ENCODE data around the gene ARFGEF2. TPM values are rescaled to one million over a fixed set of nuclear protein-coding genes. Genes with fewer than 3 reads are reported as not detected.
A peak's percentile ranks its signal among the peaks of the same experiment; 100 is the strongest.

Gene ARFGEF2
- total RNA-seq, 4 donors from 2014 or later = 33.6 to 45.2 (median 39.3) TPM

- Histone ChIP-seq H3K36me3 (no peaks in the 10 kb centered on the region), H3K4me1 (peaks cover 21 to 36% (median 35%) of the 10 kb centered on the region in 4 donors), H3K27ac (replicated peaks in 1 of 4) (no peak overlapping the region), H3K27me3 (no peaks in the 10 kb centered on the region), H3K9me3 (no peaks in the 10 kb centered on the region), H3K4me3 (no peak overlapping the region)
- intact Hi-C loops (cut with DNase I) = loop anchor here (10.0 kb wide), 1 partner anchor 1255 kb away; no protein-coding TSS in a partner anchor
- WGBS = 55% methylated on average over 6 of the region's 6 CpGs
- no peak for TF ChIP-seq POLR2AphosphoS5 (IDR thresholded peaks at IDR 0.05)
- TF ChIP-seq CTCF (IDR thresholded peaks at IDR 0.05) = no peak
- TF ChIP-seq POLR2A (IDR thresholded peaks at IDR 0.05; ENCODE audit: low read depth) = no peak
- TF ChIP-seq EP300 (IDR thresholded peaks at IDR 0.05) = no peak
- no peak for DNase-seq (ENCODE audit: extremely low spot score)
These were observed 2.1 kb upstream of the ARFGEF2 start for GRCh38 chr20:48919336-48919881.

GRCh38 chr20:48919882-48920526 is 1.5 kb upstream of the ARFGEF2 start:
- peak overlapping the region in 2 of 4 donors; percentile 74 to 96 for H3K4me3 ChIP-seq

DNA sequence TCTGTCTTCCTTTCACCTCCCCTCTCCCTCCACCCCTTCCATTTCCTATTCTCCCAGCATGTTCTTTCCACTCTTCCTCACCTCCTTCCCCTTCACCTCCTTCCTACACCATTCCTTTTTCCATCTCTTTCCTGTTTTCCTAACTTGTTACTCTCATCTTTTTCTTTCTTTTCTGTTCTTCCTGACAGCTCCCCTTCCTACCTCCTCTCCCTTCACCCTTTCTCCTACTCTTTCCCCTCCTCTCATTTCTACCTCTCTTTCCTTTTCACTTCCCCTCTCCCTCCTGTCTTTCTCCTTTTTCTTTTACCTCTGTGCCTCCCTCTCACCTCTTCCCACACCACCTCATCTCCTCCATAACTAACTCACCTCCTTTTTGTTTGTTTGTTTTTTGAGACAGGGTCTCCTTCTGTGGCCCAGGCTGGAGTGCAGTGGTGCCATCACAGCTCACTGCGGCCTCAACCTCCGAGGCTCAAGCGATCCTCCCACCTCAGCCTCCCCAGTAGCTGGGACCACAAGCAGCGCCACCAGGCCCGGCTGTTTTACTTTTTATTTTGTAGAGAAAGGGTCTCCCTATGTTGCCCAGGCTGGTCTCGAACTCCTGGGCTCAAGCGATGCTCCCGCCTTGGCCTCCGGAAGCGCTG is 864 bp upstream of the ARFGEF2 start:
- Histone ChIP-seq H3K9me3 (no peaks in the 10 kb centered on the region), H3K27ac (replicated peaks in 1 of 4) (peak overlapping the region; percentile 93 to 98 (median 94)), H3K36me3 (no peaks in the 10 kb centered on the region), H3K27me3 (no peaks in the 10 kb centered on the region), H3K4me3 (peak overlapping the region; percentile 74 to 96 (median 94)), H3K4me1 (peaks cover 26 to 43% (median 40%) of the 10 kb centered on the region in 4 donors)
- TF ChIP-seq POLR2A (IDR thresholded peaks at IDR 0.05; ENCODE audit: low read depth) (no peak), EP300 (IDR thresholded peaks at IDR 0.05) (no peak), CTCF (IDR thresholded peaks at IDR 0.05) (no peak), POLR2AphosphoS5 (IDR thresholded peaks at IDR 0.05) (no peak)
- no peak for DNase-seq (ENCODE audit: extremely low spot score)
- intact Hi-C loops (cut with DNase I) = no loop called here
- 29% methylated on average over 8 of the region's 10 CpGs for WGBS

More at GRCh38 chr20:48919882-48920526, 1.5 kb upstream of the ARFGEF2 start:
- no peak for TF ChIP-seq POLR2A (IDR thresholded peaks at IDR 0.05; ENCODE audit: low read depth)
- no peak for TF ChIP-seq EP300 (IDR thresholded peaks at IDR 0.05)
- no peak for TF ChIP-seq POLR2AphosphoS5 (IDR thresholded peaks at IDR 0.05)
- TF ChIP-seq CTCF (IDR thresholded peaks at IDR 0.05) = no peak
- Histone ChIP-seq H3K4me1 (peaks cover 26 to 40% (median 37%) of the 10 kb centered on the region in 4 donors), H3K36me3 (no peaks in the 10 kb centered on the region), H3K27ac (replicated peaks in 1 of 4) (no peak overlapping the region), H3K9me3 (no peaks in the 10 kb centered on the region), H3K27me3 (no peaks in the 10 kb centered on the region)
- intact Hi-C loops (cut with DNase I) = loop anchor here (10.0 kb wide), 1 partner anchor 1255 kb away; no protein-coding TSS in a partner anchor
- WGBS = 63% methylated on average over 5 of the region's 5 CpGs
- no peak for DNase-seq (ENCODE audit: extremely low spot score)

- Histone ChIP-seq H3K4me1 (peaks cover 30 to 52% (median 50%) of the 10 kb centered on the region in 4 donors), H3K4me3 (peak overlapping the region; percentile 74 to 96 (median 94)), H3K36me3 (no peaks in the 10 kb centered on the region), H3K9me3 (no peaks in the 10 kb centered on the region), H3K27ac (replicated peaks in 1 of 4) (peak overlapping the region; percentile 93 to 98 (median 94)), H3K27me3 (no peaks in the 10 kb centered on the region)
- 29% methylated on average over 12 of the region's 34 CpGs for WGBS
- intact Hi-C loops (cut with DNase I) = no loop called here
- TF ChIP-seq POLR2A (IDR thresholded peaks at IDR 0.05; ENCODE audit: low read depth) = no peak
- TF ChIP-seq CTCF (IDR thresholded peaks at IDR 0.05) = no peak
- no peak for TF ChIP-seq POLR2AphosphoS5 (IDR thresholded peaks at IDR 0.05)
- TF ChIP-seq EP300 (IDR thresholded peaks at IDR 0.05) = no peak
- DNase-seq (ENCODE audit: extremely low spot score) = no peak
These were observed 641 bp downstream of the ARFGEF2 start for GRCh38 chr20:48921883-48922820.

Data from esophagus muscularis mucosa (tissue), 4 donors.